HCT116 (cell line): Measurements from ENCODE around the gene CCL18. TPM values are rescaled to one million over a fixed set of nuclear protein-coding genes. Genes with fewer than 3 reads are reported as not detected.

Experiments used
- ATAC-seq: fragments of 200-7000 bp; cut with Tn5 transposase; 2 replicates; pipeline ENCODE4 v1.9.1; 2020; ENCODE audit warnings: mild to moderate bottlenecking, moderate library complexity
- BruUV-seq: library from RNA; stranded (reverse); fragments of 400-500 nt; replicated peaks from 2 replicates; lab custom pipeline; 2021; lab: Mats Ljungman, UMichigan
- CTCF ChIA-PET: fragments of 300-600 bp; sonication (Branson Sonifier 250); formaldehyde crosslinking; loops from one replicate; lab custom pipeline; 2021; ENCODE audit warnings: antibody characterized with exemption; lab: Charles Lee
- POLR2A ChIA-PET: fragments of 300-600, 350-600 bp; sonication (Branson Sonifier 250); formaldehyde crosslinking; loops from one replicate; lab custom pipeline; 2021; ENCODE audit warnings: antibody characterized with exemption; lab: Charles Lee
- RAD21 ChIA-PET, 2 experiments: fragments of 300-600 bp; sonication (Branson Sonifier 250); formaldehyde crosslinking; loops; one replicate each; lab custom pipeline; 2023; ENCODE audit warnings: low total read pairs in 2 of 2; ENCODE audit not compliant: uncharacterized antibody in 2 of 2, unreplicated experiment in 2 of 2, low non-redundant PET in 1 of 2; lab: Charles Lee
- DNase-seq: peaks from one replicate; pipeline ENCODE4 v3.0.0-alpha.2; 2010; ENCODE audit warnings: low read depth, low spot score
- H2AFZ ChIP-seq: fragments of 200-600 bp; shearing (Covaris generic), sonication (generic); 2 replicates; pipeline ENCODE4 v1.6.1; 2017; ENCODE audit warnings: low read depth, mixed run types, mixed read lengths, antibody characterized with exemption, low read length; ENCODE audit not compliant: poor library complexity, severe bottlenecking
- H3K27ac ChIP-seq: 2 replicates; pipeline ENCODE4 v1.5.1; 2012; ENCODE audit warnings: low read depth, low read length
- H3K27me3 ChIP-seq: fragments of 200-600 bp; sonication (generic); 2 replicates; pipeline ENCODE4 v1.6.1; 2016; ENCODE audit warnings: mixed run types, low read length, mixed read lengths; ENCODE audit not compliant: insufficient read depth
- H3K36me3 ChIP-seq, 2 experiments: fragments of 200-500 bp in 1 of 2; fragments of 200-600 bp in 1 of 2; sonication (Bioruptor generic) in 1 of 2; sonication (generic) in 1 of 2; 2 replicates each; pipeline versions ENCODE4 v1.5.1 to v1.6.1; 2014 to 2016; ENCODE audit warnings: low read length in 2 of 2, inconsistent platforms in 1 of 2, mixed read lengths in 1 of 2, mixed run types in 1 of 2; ENCODE audit not compliant: insufficient read depth in 2 of 2, control insufficient read depth in 1 of 2
- H3K4me1 ChIP-seq, 2 experiments: fragments of 200-600 bp in 1 of 2; sonication (generic) in 1 of 2; 2 replicates each; pipeline versions ENCODE4 v1.5.1 to v1.6.1; 2012 to 2017; ENCODE audit warnings: low read length in 2 of 2, inconsistent platforms in 1 of 2, mild to moderate bottlenecking in 1 of 2, mixed read lengths in 1 of 2, mixed run types in 1 of 2, moderate library complexity in 1 of 2; ENCODE audit not compliant: insufficient read depth in 2 of 2, control insufficient read depth in 1 of 2
- H3K4me2 ChIP-seq: fragments of 200-600 bp; sonication (generic); 2 replicates; pipeline ENCODE4 v1.6.1; 2017; ENCODE audit warnings: mixed run types, low read length, mixed read lengths
- H3K4me3 ChIP-seq, 2 experiments: fragments of 200-600 bp in 1 of 2; sonication (generic) in 1 of 2; replicated peaks in 1 of 2; 2 replicates each; pipeline ENCODE4 v1.5.1; 2011 to 2016; ENCODE audit warnings: low read length in 2 of 2, control low read depth in 1 of 2, low read depth in 1 of 2, mild to moderate bottlenecking in 1 of 2, mixed read lengths in 1 of 2, mixed run types in 1 of 2
- H3K79me2 ChIP-seq: fragments of 200-600 bp; sonication (generic); 2 replicates; pipeline ENCODE4 v1.6.1; 2017; ENCODE audit warnings: mild to moderate bottlenecking, mixed run types, low read length, moderate library complexity, mixed read lengths; ENCODE audit not compliant: insufficient read depth
- H3K9ac ChIP-seq: fragments of 200-600 bp; sonication (generic); 2 replicates; pipeline ENCODE4 v1.6.1; 2016; ENCODE audit warnings: low read length, mixed read lengths
- H3K9me2 ChIP-seq: fragments of 200-600 bp; sonication (generic), shearing (Covaris generic); 2 replicates; pipeline ENCODE4 v1.6.1; 2017; ENCODE audit warnings: mixed run types, mild to moderate bottlenecking, moderate library complexity; ENCODE audit not compliant: insufficient read depth
- H3K9me3 ChIP-seq, 2 experiments: fragments of 200-500 bp in 1 of 2; fragments of 200-600 bp in 1 of 2; sonication (Bioruptor generic) in 1 of 2; sonication (generic) in 1 of 2; 2 replicates each; pipeline ENCODE4 v1.6.1; 2014 to 2017; ENCODE audit warnings: low read length in 2 of 2, mixed read lengths in 2 of 2, inconsistent platforms in 1 of 2, low read depth in 1 of 2, mild to moderate bottlenecking in 1 of 2, mixed run types in 1 of 2, moderate library complexity in 1 of 2; ENCODE audit not compliant: control insufficient read depth in 1 of 2, insufficient read depth in 1 of 2
- H4K20me1 ChIP-seq: fragments of 200-600 bp; sonication (generic), shearing (Covaris generic); 2 replicates; pipeline ENCODE4 v1.6.1; 2017; ENCODE audit warnings: mixed run types, mild to moderate bottlenecking, moderate library complexity; ENCODE audit not compliant: insufficient read depth
- ATF3 ChIP-seq: IDR thresholded peaks from 2 replicates; pipeline ENCODE4 v1.6.1; 2012
- CBX3 ChIP-seq: IDR thresholded peaks from 2 replicates; pipeline ENCODE4 v1.6.1; 2012; ENCODE audit warnings: low read depth
- CTCF ChIP-seq, 3 experiments: fragments of 200-600 bp in 1 of 3; sonication (generic) in 1 of 3; IDR thresholded peaks in 2 of 3; conservative IDR thresholded peaks in 1 of 3; 2 replicates each; pipeline ENCODE4 v1.5.1; 2012 to 2017; ENCODE audit warnings: low read depth in 2 of 3, low read length in 2 of 3, antibody characterized with exemption in 1 of 3, borderline replicate concordance in 1 of 3, control low read depth in 1 of 3, mild to moderate bottlenecking in 1 of 3, mixed read lengths in 1 of 3, mixed run types in 1 of 3, moderate library complexity in 1 of 3; ENCODE audit not compliant: insufficient read depth in 1 of 3
- ELF1 ChIP-seq: IDR thresholded peaks from 2 replicates; pipeline ENCODE4 v1.6.1; 2012; ENCODE audit warnings: low read depth, borderline replicate concordance
- FOSL1 ChIP-seq: IDR thresholded peaks from 2 replicates; pipeline ENCODE4 v1.6.1; 2012; ENCODE audit warnings: low read depth
- POLR2AphosphoS5 ChIP-seq: IDR thresholded peaks from 2 replicates; pipeline ENCODE4 v1.6.1; 2011; ENCODE audit warnings: mild to moderate bottlenecking, low read depth, low read length, moderate library complexity
- REST ChIP-seq: IDR thresholded peaks from 2 replicates; pipeline ENCODE4 v1.6.1; 2012; ENCODE audit warnings: low read depth
- SIN3A ChIP-seq: IDR thresholded peaks from 2 replicates; pipeline ENCODE4 v1.6.1; 2012; ENCODE audit warnings: low read depth
- SP1 ChIP-seq: IDR thresholded peaks from 2 replicates; pipeline ENCODE4 v1.6.1; 2012; ENCODE audit warnings: low read depth
- SRF ChIP-seq: IDR thresholded peaks from 2 replicates; pipeline ENCODE4 v1.6.1; 2012; ENCODE audit warnings: low read depth
- YY1 ChIP-seq: IDR thresholded peaks from 2 replicates; pipeline ENCODE4 v1.6.1; 2011; ENCODE audit warnings: low read length, low read depth, moderate library complexity, mild to moderate bottlenecking; ENCODE audit not compliant: insufficient replicate concordance; ENCODE audit errors: extremely low read depth
- ZBTB33 ChIP-seq: IDR thresholded peaks from 2 replicates; pipeline ENCODE4 v1.6.1; 2011; ENCODE audit warnings: mild to moderate bottlenecking, low read length, moderate library complexity; ENCODE audit not compliant: insufficient replicate concordance; ENCODE audit errors: extremely low read depth
- ZNF274 ChIP-seq: fragments of 200-500 bp; sonication (Bioruptor generic); IDR thresholded peaks from 2 replicates; pipeline ENCODE4 v1.6.1; 2014; ENCODE audit warnings: mild to moderate bottlenecking, low read depth, low read length, inconsistent platforms
- intact Hi-C: fragments of 100-400 bp; cut with micrococcal nuclease; formaldehyde crosslinking; loops from 2 replicates; pipeline ENCODE4 v1.10.0; 2022
- total RNA-seq: library from RNA; stranded (reverse); gene quantifications from one replicate; pipeline ENCODE4 v1.2.1, GENCODE V29; 2021; ENCODE audit not compliant: unreplicated experiment

The CCL18 gene
- total RNA-seq, 1 experiment from 2014 or later: not detected

- no peak for TF ChIP-seq CTCF (IDR thresholded peaks at IDR 0.05 in 2 of 3, conservative IDR thresholded peaks at IDR 0.05 in 1 of 3; ENCODE audit: borderline replicate concordance in 1 of 3, insufficient read depth in 1 of 3, low read depth in 2 of 3, low read length in 2 of 3)
- no peak for TF ChIP-seq FOSL1
- no peak for TF ChIP-seq YY1
- no peak for TF ChIP-seq ELF1
- no peak for TF ChIP-seq POLR2AphosphoS5
- no peak for TF ChIP-seq ZBTB33
- TF ChIP-seq SIN3A: no peak
- no peak for TF ChIP-seq SRF
Observed at GRCh38 chr17:36104701-36105181, 40.7 kb downstream of the CCL18 start (continued).

GRCh38 chr17:36105781-36106492 lies 41.9 kb downstream of the CCL18 start:
- H3K36me3 ChIP-seq: no peaks in the 10 kb centered on the region
- H3K4me2 ChIP-seq: no peak overlapping the region
- H3K9me2 ChIP-seq: no peaks in the 10 kb centered on the region
- DNase-seq (no peak), ATAC-seq (no peak)
- no TSS peak for BruUV-seq
- intact Hi-C loops: no loop called here
- POLR2A ChIA-PET: no interaction called here
- H3K9me3 ChIP-seq: no peaks in the 10 kb centered on the region
- H2AFZ ChIP-seq: no peak overlapping the region
- no peaks in the 10 kb centered on the region for H3K4me1 ChIP-seq
- H3K4me3 ChIP-seq: no peak overlapping the region
- RAD21 ChIA-PET: no interaction called here
- no peak overlapping the region for H3K27ac ChIP-seq
- no peaks in the 10 kb centered on the region for H3K79me2 ChIP-seq
- no peak overlapping the region for H3K9ac ChIP-seq
- CTCF ChIA-PET: no interaction called here
- H4K20me1 ChIP-seq: no peaks in the 10 kb centered on the region
- 0 out of 2 replicates have a peak, but pooled peaks cover 4% of the 10 kb centered on the region for H3K27me3 ChIP-seq
- TF ChIP-seq YY1 (no peak), ATF3 (no peak), CBX3 (no peak), SRF (no peak), ZNF274 (no peak), REST (no peak), SP1 (no peak)
